HG03565 (cell line): Measurements from ENCODE around the gene RHBDF2.

Experiments
- ATAC-seq: cut with Tn5 transposase; IDR thresholded peaks from one replicate; pipeline ENCODE4 v1.9.1; 2021; ENCODE audit warnings: mild to moderate bottlenecking, moderate library complexity; ENCODE audit not compliant: unreplicated experiment

Gene RHBDF2

DNA sequence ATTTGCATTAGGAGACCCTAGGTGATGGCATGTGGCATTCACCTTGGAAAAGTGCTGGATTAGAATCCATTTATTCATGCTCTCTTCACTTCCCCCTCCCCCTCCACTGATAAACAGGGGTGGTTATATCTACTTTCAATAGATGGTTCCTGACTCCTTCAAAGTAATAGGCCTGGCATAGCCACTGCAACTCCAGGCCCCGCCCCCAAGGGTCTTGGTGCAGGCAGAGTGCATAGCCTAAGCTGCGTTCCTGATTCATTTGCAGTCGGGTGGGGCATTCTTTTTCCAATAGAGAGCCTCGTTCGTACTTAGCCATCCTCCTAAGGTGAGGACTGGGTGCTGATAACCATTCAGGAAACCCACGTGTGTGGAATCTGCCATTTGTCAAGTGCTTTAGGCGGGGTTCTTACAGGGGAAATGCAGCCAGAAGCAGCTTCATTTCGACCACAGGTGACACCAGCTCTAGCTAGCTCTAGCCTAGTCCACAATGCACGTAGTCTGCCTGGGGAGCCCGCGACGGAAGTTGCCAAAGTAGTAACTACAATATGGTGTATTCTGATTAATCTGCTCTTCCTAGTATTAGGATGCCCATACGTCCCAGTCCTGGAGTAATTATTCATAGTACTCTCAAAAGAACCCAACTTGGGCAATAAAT, 59.4 kb downstream of the RHBDF2 start:
- ATAC-seq = no peak

DNA sequence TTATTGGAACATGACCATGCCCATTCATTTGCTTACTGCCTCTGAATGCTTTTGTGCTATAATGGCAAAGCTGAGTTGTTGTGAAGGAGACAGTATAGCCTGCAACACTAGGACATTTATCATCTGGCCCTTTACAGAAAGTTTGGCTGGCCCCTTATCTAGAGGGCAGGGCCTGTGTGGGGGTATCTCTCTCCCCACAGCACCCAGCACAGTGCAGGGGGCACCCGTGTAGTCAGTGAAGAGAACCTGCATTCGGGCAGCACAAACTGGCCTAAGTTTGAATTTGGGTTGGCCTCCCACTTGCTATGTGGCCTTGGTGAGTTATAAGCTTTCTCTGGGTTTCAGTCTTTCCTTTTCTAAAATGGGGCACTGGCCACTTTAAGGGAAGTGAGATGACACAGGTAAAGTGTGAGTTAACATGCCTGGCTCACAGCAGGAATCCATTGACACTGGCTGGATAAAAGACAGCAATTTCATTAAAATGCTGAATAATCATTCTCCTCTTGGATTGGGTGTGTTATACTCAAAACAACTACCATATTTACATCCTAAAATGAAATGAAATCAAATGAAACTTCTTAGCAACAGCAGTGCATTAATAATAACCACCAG, 60.4 kb downstream of the RHBDF2 start:
- no peak for ATAC-seq

DNA sequence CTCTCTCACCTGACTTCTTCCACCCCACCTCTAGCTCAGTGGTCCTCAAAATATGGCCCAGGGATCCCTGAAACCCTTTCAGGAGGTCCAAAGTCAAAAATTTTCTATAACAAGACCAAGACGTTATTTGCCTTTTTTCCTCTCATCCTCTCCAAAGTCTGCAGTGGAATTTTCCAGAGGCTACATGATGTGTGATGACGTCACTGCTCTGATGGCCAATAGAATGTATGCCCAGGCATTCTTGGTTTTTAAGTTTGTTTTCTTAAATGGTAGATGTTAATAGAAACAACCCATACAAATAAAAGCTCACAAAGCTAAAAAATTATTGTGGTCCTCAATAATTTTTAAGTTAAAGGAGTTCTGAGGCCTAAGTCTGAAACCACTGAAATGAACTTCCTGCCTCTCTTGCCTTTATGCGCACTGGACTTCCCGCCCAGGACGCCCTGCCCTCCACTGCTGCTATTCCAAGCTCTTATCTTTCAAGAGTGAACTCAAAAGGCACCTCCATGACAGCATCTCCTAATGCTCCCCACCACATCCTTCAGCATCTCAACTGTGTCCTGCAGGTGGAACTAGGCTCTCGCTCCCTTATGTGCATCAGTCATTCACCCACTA, 61.8 kb downstream of the RHBDF2 start:
- ATAC-seq = no peak

- ATAC-seq = no peak
These were observed 62.3 kb downstream of the RHBDF2 start for GRCh38 chr17:76438906-76439305.

- ATAC-seq = no peak
These were observed 63.5 kb downstream of the RHBDF2 start for GRCh38 chr17:76437467-76438402.

DNA sequence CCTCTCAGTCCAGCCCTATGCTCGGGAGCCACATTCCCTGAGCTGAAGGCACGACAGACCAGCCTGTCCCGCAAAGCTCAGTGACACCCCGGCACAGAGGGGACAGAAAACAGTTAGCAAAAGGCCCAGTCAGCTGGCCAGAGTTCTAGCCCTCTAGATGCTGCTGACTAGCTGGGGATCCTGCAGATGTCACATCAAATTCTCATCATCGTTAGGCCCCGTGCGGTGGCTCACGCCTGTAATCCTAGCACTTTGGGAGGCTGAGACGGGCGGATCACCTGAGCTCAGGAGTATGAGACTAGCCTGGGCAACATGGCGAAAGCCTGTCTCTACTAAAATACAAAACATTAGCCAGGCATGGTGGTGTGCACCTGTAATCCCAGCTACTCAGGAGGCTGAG, 65.5 kb downstream of the RHBDF2 start:
- no peak for ATAC-seq

GRCh38 chr17:76434870-76435269, 66.4 kb downstream of the RHBDF2 start:
- ATAC-seq = no peak

- ATAC-seq = no peak
These were observed 67.5 kb downstream of the RHBDF2 start for GRCh38 chr17:76433693-76434092.

- no peak for ATAC-seq
These were observed 68.4 kb downstream of the RHBDF2 start for GRCh38 chr17:76432712-76433336.

DNA sequence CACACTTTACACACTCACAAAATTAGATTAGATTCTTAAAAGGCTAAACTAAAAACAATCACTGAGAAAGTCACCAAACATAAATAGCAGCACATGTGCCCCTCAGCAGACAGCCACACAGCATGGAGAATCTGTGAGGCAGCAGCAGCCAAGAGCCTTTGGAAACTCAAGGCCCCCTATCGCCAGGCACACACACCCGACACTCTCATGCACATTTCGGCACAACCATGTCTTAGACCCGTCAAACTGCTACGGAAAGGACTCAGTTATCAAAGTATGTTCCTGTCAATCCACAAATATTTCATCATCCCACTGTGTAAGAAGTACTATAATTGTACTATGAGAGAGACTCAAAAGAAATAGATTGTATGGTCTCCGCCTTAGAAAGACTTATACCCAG, 69.2 kb downstream of the RHBDF2 start:
- ATAC-seq = no peak

- no peak for ATAC-seq
These were observed 69.7 kb downstream of the RHBDF2 start for GRCh38 chr17:76431509-76431908.

DNA sequence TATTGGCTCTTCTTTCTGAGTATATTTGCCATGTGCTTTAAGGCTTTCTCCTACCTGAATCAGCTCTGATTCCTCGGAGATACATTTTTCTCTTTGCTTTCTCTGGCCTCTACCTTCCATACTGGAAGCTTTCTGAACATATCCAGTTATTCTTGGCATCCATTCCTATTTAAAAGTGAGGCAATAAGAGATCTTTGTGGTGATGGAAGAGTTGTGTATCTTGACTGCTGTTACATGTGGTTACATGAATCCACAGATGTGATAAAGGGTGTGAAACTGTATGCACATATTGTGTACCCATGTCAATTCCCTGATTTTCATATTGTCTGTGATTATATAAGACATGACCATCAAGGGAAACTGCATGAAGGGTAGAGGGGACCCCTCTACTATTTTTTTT, 72.7 kb downstream of the RHBDF2 start:
- ATAC-seq = no peak

DNA sequence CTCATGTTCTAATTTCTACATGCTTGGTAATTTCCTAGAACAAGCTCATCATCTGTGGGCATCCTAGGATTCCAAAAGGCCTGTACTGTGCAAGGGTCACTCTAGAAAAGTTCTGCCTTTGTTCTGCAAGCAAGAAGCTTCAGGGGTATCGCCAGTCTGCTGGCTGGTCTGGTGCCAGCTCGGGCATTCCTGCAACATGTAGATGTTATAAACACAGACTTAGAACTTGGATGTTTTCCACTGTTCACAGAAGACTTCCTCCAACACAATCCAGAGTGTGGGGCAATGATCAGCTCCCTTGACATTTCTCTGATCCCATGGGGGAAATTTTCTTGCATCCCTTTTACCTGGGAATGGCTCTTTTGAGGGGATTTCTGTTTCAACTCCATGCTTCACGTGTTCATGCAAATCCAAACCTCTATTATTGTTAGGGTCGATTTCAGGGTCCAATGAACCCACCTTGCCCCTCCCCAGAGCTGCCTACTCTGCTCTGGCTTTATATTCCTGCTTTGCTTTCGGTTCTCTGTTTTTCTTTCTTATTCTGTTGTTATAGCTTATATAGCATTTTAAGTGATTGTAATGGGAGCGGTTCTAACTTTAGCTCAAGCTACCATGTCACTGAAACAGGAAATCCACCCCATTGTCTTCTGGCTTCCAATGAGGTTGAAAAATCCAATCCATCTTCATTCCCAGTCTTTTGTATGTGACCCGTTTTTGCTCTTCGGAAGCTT, 73.6 kb downstream of the RHBDF2 start:
- no peak for ATAC-seq

GRCh38 chr17:76426853-76427252, 74.4 kb downstream of the RHBDF2 start:
- no peak for ATAC-seq

DNA sequence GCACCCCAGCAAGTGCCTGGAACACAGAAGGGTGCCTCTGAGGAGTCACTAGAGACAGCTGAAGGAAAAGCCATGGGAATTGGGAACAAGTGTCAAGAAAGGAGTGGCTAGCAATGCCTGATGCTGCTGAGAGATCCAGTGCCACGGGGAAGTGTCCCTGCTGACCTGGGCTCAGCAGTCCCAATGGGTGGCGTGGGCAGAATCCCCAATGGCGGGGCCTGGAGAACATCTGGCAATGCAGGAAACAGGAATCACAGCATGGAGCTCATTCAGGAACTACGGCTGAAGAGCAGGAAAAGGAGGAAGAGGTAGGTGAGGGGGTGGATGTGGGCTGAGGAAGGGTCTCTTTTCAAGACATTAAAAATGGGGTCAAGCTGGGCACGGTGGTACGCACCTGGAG, 78.4 kb downstream of the RHBDF2 start:
- ATAC-seq = no peak

DNA sequence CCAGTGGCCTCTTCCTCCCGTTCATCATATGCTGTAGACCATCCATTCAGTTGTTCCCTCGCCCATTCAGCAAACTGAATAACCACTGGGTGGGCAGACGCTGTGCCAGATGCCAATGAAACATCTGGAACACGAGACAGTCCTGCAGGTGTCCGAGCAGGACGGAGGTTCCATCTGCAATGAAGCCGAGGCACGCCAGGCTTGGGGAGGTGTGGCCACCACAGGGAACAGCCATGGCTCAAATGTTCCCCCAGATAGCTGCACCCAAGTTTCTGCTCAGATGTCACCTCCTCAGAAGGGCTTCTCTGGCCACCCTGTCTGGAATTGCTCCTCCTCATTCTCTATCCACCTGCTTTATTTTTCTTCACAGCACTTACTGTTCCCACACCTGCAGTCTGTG, 78.8 kb downstream of the RHBDF2 start:
- no peak for ATAC-seq

DNA sequence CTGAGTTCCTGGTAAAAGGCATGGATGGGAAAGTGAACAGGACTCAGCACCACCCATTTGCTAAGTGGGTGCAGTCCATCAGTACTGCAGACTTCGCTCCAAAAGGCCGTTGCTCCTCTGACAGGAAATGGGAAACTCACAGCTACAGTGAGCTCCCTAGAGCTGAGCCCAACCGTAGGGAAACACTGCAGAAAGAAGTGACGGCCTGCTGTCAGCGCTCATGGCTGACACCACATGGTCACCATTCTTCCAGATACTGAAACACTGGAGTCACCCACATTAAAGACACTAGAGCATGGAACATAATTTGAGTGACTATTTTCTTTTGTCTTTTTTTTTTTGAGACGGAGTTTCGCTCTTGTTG, 80.2 kb downstream of the RHBDF2 start:
- ATAC-seq = no peak
